ENCODE data around the gene MAT1A. TPM values are rescaled to one million over a fixed set of nuclear protein-coding genes. Genes with fewer than 3 reads are reported as not detected.

MAT1A gene
- total RNA-seq (50.0 and 62.1 TPM in 2 replicates), polyA plus RNA-seq (20.1 and 38.3 TPM in 2 replicates)

GRCh38 chr10:80289451-80290287 is at the start of gene MAT1A:
TSS of gene MAT1A (minus strand) at chr10:80289658. CDS start at chr10:80289423, 235 bp downstream.
- 40% methylated on average over 9 of the region's 9 CpGs for WGBS (ENCODE audit: low lambda C conversion rate, missing lambda C conversion rate)
- Histone ChIP-seq H2AFZ (no peak within 1 kb of the TSS), H3K4me3 (no peak within 1 kb of the TSS), H3K4me1 (ENCODE audit: insufficient read depth) (peaks cover 5% of the 10 kb centered on the region), H3K9me3 (ENCODE audit: low read depth) (no peaks in the 10 kb centered on the region), H3K36me3 (replicated peaks; ENCODE audit: insufficient read depth, low read depth) (no peaks in the 10 kb centered on the region), H3K79me2 (no peaks in the 10 kb centered on the region), H4K20me1 (ENCODE audit: insufficient read depth, poor library complexity, severe bottlenecking) (no peaks in the 10 kb centered on the region), H3K9me2 (replicated peaks; ENCODE audit: insufficient read depth) (no peaks in the 10 kb centered on the region), H3K27me3 (no peaks in the 10 kb centered on the region), H3K4me2 (peak within 1 kb of the TSS; percentile 45), H3K27ac (peak within 1 kb of the TSS; percentile 79)
- TF ChIP-seq EZH2 (IDR thresholded peaks at IDR 0.05; ENCODE audit: borderline replicate concordance) (no peak), CTCF (IDR thresholded peaks at IDR 0.05; ENCODE audit: poor library complexity) (no peak), EZH2phosphoT487 (IDR thresholded peaks at IDR 0.05; ENCODE audit: low read depth, severe bottlenecking, unreplicated experiment) (no peak)
- DNase-seq (ENCODE audit: low spot score): peak; percentile 56

- DNase-seq (ENCODE audit: low spot score): no peak
- no peaks in the 10 kb centered on the region for H3K4me1 ChIP-seq (ENCODE audit: insufficient read depth)
- H3K4me3 ChIP-seq: no peak overlapping the region
- no peaks in the 10 kb centered on the region for H4K20me1 ChIP-seq (ENCODE audit: insufficient read depth, poor library complexity, severe bottlenecking)
- TF ChIP-seq EZH2 (IDR thresholded peaks at IDR 0.05; ENCODE audit: borderline replicate concordance) (no peak), CTCF (IDR thresholded peaks at IDR 0.05; ENCODE audit: poor library complexity) (no peak), EZH2phosphoT487 (IDR thresholded peaks at IDR 0.05; ENCODE audit: low read depth, severe bottlenecking, unreplicated experiment) (no peak)
- H3K27ac ChIP-seq: no peak overlapping the region
- 96% methylated on average over 1 of the region's 1 CpG for WGBS (ENCODE audit: low lambda C conversion rate, missing lambda C conversion rate)
- no peak overlapping the region for H2AFZ ChIP-seq
- H3K27me3 ChIP-seq: no peaks in the 10 kb centered on the region
- no peaks in the 10 kb centered on the region for H3K9me2 ChIP-seq (replicated peaks; ENCODE audit: insufficient read depth)
- H3K79me2 ChIP-seq: no peaks in the 10 kb centered on the region
- H3K9me3 ChIP-seq (ENCODE audit: low read depth): no peaks in the 10 kb centered on the region
- no peaks in the 10 kb centered on the region for H3K36me3 ChIP-seq (replicated peaks; ENCODE audit: insufficient read depth, low read depth)
- H3K4me2 ChIP-seq: no peak overlapping the region
Measured at GRCh38 chr10:80333983-80334382, 44.5 kb upstream of the MAT1A start.

GRCh38 chr10:80324891-80325364 is 35.5 kb upstream of the MAT1A start:
- Histone ChIP-seq H3K36me3 (replicated peaks; ENCODE audit: insufficient read depth, low read depth) (no peaks in the 10 kb centered on the region), H3K4me1 (ENCODE audit: insufficient read depth) (no peaks in the 10 kb centered on the region), H3K27me3 (no peaks in the 10 kb centered on the region), H2AFZ (no peak overlapping the region), H3K9me3 (ENCODE audit: low read depth) (no peaks in the 10 kb centered on the region), H3K9me2 (replicated peaks; ENCODE audit: insufficient read depth) (no peaks in the 10 kb centered on the region), H3K4me2 (no peak overlapping the region), H3K4me3 (no peak overlapping the region), H3K27ac (no peak overlapping the region), H4K20me1 (ENCODE audit: insufficient read depth, poor library complexity, severe bottlenecking) (no peaks in the 10 kb centered on the region), H3K79me2 (no peaks in the 10 kb centered on the region)
- 66% methylated on average over 6 of the region's 6 CpGs for WGBS (ENCODE audit: low lambda C conversion rate, missing lambda C conversion rate)
- DNase-seq (ENCODE audit: low spot score): no peak
- TF ChIP-seq EZH2phosphoT487 (IDR thresholded peaks at IDR 0.05; ENCODE audit: low read depth, severe bottlenecking, unreplicated experiment): no peak
- no peak for TF ChIP-seq CTCF (IDR thresholded peaks at IDR 0.05; ENCODE audit: poor library complexity)
- no peak for TF ChIP-seq EZH2 (IDR thresholded peaks at IDR 0.05; ENCODE audit: borderline replicate concordance)

Data from hepatocyte (in vitro differentiated cells).